OCI-LY3 (cell line): Measurements from ENCODE around the gene DLGAP4.

ENCODE experiments used
- H2AFZ ChIP-seq: fragments of 200-600, 300-600 bp; shearing (Covaris generic); 2 replicates; pipeline ENCODE4 v1.6.0; 2014; ENCODE audit warnings: antibody characterized with exemption, low read depth, low read length
- H3K27ac ChIP-seq: fragments of 200-600, 300-600 bp; sonication (generic); 2 replicates; pipeline ENCODE4 v1.5.1; 2014; ENCODE audit warnings: mild to moderate bottlenecking, low read length, moderate library complexity, mixed read lengths
- H3K27me3 ChIP-seq: fragments of 200-600, 300-600 bp; sonication (generic); 2 replicates; pipeline ENCODE4 v1.6.1; 2014; ENCODE audit warnings: low read depth, low read length, mixed read lengths
- H3K36me3 ChIP-seq: fragments of 200-600, 300-600 bp; sonication (generic); replicated peaks from 2 replicates; pipeline ENCODE3; 2014; ENCODE audit warnings: low read depth, low read length, mixed read lengths
- H3K4me1 ChIP-seq: fragments of 300-600, 200-600 bp; sonication (generic); 2 replicates; pipeline ENCODE4 v1.6.1; 2014; ENCODE audit warnings: low read length, mixed read lengths
- H3K4me2 ChIP-seq: fragments of 200-600, 300-600 bp; sonication (generic); 2 replicates; pipeline ENCODE4 v1.6.1; 2014; ENCODE audit warnings: low read length, mixed read lengths
- H3K4me3 ChIP-seq: fragments of 300-600, 200-600 bp; sonication (generic); 2 replicates; pipeline ENCODE4 v1.5.1; 2014; ENCODE audit warnings: antibody characterized with exemption, mild to moderate bottlenecking, low read length, moderate library complexity
- H3K79me2 ChIP-seq: fragments of 300-600, 200-600 bp; shearing (Covaris generic); 2 replicates; pipeline ENCODE4 v1.6.1; 2014; ENCODE audit warnings: mild to moderate bottlenecking, low read length, mixed read lengths
- H3K9ac ChIP-seq: fragments of 300-600, 200-600 bp; shearing (Covaris generic); 2 replicates; pipeline ENCODE4 v1.6.0; 2014; ENCODE audit warnings: mild to moderate bottlenecking, low read length, moderate library complexity
- H3K9me3 ChIP-seq: fragments of 200-600, 300-600 bp; shearing (Covaris generic); 2 replicates; pipeline ENCODE4 v1.6.1; 2014; ENCODE audit warnings: low read length, mixed read lengths; ENCODE audit not compliant: insufficient read depth
- H4K20me1 ChIP-seq: fragments of 200-600, 300-600 bp; sonication (generic); 2 replicates; pipeline ENCODE4 v1.6.1; 2016; ENCODE audit warnings: low read length, mixed read lengths; ENCODE audit not compliant: insufficient read depth
- EZH2phosphoT487 ChIP-seq: fragments of 200-600 bp; shearing (Covaris generic); IDR thresholded peaks from 2 replicates; pipeline ENCODE4 v1.6.1; 2018; ENCODE audit warnings: antibody characterized with exemption, mixed run types, low read depth
- TF ChIP-seq, protein P1 (sequence below): fragments of 200-600, 300-600 bp; sonication (generic); IDR thresholded peaks from 2 replicates; pipeline ENCODE4 v1.5.1; 2014; ENCODE audit warnings: antibody characterized with exemption, low read length, low read depth

DLGAP4 gene

DNA sequence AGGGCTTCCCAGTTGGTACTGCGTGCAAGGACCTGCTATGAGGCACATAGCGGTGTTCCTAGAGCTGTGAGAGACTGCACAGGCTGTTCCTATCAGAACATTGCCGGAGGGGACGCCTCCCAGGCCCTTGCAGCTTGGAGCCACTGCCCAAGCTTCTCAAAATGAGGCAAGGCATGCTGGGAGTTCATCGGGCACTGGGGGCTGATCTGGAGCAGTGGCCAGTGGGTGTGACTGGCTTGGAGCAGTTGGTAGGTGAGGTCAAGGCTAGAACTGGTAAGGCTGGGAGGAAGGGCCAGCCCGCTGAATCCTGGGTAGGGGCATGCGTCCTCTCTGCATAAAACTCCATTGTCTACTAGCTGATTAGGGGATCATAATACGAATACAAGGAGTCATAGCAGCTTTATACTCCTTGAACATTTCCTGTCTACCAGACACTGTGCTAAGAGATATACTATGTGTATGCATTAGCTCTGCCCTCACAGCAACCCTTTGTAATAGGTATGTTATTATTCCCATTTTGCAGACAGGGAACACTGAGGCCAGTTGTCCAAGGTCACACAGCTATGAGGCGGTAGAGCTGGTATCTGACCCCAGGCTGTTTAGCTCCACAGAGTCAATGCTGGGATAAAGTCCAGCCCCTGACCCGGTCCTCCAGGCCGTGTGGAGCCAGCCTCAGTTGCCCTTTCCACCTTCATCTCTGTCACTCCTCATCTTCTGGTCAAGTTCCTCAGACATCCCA lies 53.7 kb downstream of the DLGAP4 start:
- no peaks in the 10 kb centered on the region for H3K79me2 ChIP-seq
- no peak overlapping the region for H3K9ac ChIP-seq
- no peak overlapping the region for H3K4me3 ChIP-seq
- no peak overlapping the region for H2AFZ ChIP-seq
- H3K4me2 ChIP-seq = no peak overlapping the region
- no peaks in the 10 kb centered on the region for H3K36me3 ChIP-seq
- no peaks in the 10 kb centered on the region for H3K9me3 ChIP-seq
- peaks cover 21% of the 10 kb centered on the region for H3K27me3 ChIP-seq
- TF ChIP-seq EZH2phosphoT487 = no peak
- TF ChIP-seq, protein P1, sequence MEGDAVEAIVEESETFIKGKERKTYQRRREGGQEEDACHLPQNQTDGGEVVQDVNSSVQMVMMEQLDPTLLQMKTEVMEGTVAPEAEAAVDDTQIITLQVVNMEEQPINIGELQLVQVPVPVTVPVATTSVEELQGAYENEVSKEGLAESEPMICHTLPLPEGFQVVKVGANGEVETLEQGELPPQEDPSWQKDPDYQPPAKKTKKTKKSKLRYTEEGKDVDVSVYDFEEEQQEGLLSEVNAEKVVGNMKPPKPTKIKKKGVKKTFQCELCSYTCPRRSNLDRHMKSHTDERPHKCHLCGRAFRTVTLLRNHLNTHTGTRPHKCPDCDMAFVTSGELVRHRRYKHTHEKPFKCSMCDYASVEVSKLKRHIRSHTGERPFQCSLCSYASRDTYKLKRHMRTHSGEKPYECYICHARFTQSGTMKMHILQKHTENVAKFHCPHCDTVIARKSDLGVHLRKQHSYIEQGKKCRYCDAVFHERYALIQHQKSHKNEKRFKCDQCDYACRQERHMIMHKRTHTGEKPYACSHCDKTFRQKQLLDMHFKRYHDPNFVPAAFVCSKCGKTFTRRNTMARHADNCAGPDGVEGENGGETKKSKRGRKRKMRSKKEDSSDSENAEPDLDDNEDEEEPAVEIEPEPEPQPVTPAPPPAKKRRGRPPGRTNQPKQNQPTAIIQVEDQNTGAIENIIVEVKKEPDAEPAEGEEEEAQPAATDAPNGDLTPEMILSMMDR = no peak
- no peaks in the 10 kb centered on the region for H3K4me1 ChIP-seq
- H4K20me1 ChIP-seq = no peaks in the 10 kb centered on the region
- H3K27ac ChIP-seq = no peak overlapping the region

DNA sequence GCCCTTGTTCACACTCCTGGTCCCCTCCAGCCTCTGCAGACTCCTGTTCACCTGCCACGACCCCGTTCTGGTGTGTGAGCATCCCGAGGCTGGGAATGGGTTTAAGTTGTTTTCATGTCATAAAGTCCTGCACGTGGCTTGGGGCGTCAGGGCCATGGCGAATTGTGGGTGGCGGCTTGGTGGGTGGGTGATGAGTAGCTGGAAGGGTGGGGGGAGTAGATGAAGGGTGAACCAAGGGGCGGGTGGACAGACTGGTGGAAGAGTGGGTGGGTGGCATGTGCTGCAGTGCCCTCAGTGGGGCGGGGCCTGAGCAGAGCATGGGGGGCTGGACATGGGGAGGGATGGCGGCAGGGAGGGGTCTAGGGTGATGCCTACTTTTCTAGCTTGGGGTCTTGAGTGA lies 54.3 kb downstream of the DLGAP4 start:
- no peak overlapping the region for H3K9ac ChIP-seq
- H3K9me3 ChIP-seq = no peaks in the 10 kb centered on the region
- H3K27ac ChIP-seq = no peak overlapping the region
- H3K4me2 ChIP-seq = no peak overlapping the region
- H3K4me1 ChIP-seq = no peaks in the 10 kb centered on the region
- H3K79me2 ChIP-seq = no peaks in the 10 kb centered on the region
- no peaks in the 10 kb centered on the region for H3K36me3 ChIP-seq
- TF ChIP-seq, protein P1 = no peak
- no peak for TF ChIP-seq EZH2phosphoT487
- no peak overlapping the region for H2AFZ ChIP-seq
- no peaks in the 10 kb centered on the region for H4K20me1 ChIP-seq
- H3K4me3 ChIP-seq = no peak overlapping the region
- peaks cover 27% of the 10 kb centered on the region for H3K27me3 ChIP-seq

DNA sequence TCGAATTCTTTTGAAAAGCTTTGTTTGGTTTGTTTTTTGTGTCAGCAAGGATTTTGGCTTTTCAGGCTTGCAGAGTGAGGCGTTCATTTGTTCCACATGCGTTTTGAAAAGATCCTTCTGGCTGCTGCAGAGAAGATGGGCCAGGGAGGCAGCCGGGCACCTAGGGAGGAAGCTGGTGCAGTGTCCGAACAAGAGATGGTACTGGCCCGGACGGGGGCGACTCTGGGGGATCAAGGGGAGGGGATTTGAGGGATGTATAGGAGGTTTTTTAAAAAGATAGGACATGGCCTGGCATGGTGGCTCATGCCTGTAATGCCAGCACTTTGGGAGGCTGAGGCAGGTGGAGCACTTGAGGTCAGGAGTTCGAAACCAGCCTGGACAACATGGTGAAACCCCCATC lies 55.3 kb downstream of the DLGAP4 start:
- Histone ChIP-seq H3K4me1 (no peaks in the 10 kb centered on the region), H3K4me2 (no peak overlapping the region), H3K9me3 (no peaks in the 10 kb centered on the region), H3K79me2 (no peaks in the 10 kb centered on the region), H3K27me3 (peaks cover 35% of the 10 kb centered on the region), H4K20me1 (no peaks in the 10 kb centered on the region), H3K9ac (no peak overlapping the region), H3K36me3 (no peaks in the 10 kb centered on the region), H3K27ac (no peak overlapping the region), H2AFZ (no peak overlapping the region), H3K4me3 (no peak overlapping the region)
- TF ChIP-seq EZH2phosphoT487 = no peak

DNA sequence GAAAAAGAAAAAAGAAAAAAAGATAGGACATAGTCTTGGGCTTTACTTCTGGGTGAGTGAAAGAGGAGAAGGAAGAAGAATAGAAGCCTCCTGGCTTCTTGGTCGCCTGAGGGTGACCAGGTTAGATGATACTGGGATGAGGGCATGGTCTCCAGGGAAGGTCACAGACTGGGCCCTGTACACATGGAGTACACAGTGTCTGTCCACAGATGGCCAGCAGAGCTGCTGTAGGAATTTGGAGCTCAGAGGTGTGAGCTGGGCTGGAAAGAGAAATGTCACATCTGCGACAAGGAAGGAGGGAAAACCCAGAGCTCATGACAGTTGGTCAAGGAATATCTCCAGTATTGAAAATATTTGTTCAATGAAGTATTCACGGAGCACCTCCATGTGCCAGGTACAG lies 56.1 kb downstream of the DLGAP4 start:
- no peaks in the 10 kb centered on the region for H3K36me3 ChIP-seq
- no peak overlapping the region for H3K27ac ChIP-seq
- H3K4me1 ChIP-seq = no peaks in the 10 kb centered on the region
- peaks cover 38% of the 10 kb centered on the region for H3K27me3 ChIP-seq
- no peak for TF ChIP-seq EZH2phosphoT487
- TF ChIP-seq, protein P1 = no peak
- H3K9me3 ChIP-seq = no peaks in the 10 kb centered on the region
- H3K9ac ChIP-seq = no peak overlapping the region
- no peak overlapping the region for H3K4me2 ChIP-seq
- H2AFZ ChIP-seq = no peak overlapping the region
- no peak overlapping the region for H3K4me3 ChIP-seq
- no peaks in the 10 kb centered on the region for H3K79me2 ChIP-seq
- H4K20me1 ChIP-seq = no peaks in the 10 kb centered on the region
